ENCODE data around the gene TMEM252. TPM values are rescaled to one million over a fixed set of nuclear protein-coding genes. Genes with fewer than 3 reads are reported as not detected.

TMEM252 gene
- total RNA-seq, 2 donors from 2014 or later = not detected

- Histone ChIP-seq H3K4me3 (no peak overlapping the region), H3K27ac (peak overlapping the region in 1 of 2 donors; percentile 23), H3K36me3 (no peaks in the 10 kb centered on the region), H3K27me3 (no peaks in the 10 kb centered on the region), H3K4me1 (peaks cover 0 to 29% of the 10 kb centered on the region in 2 donors), H3K9me3 (no peaks in the 10 kb centered on the region)
- TF ChIP-seq, protein P1, sequence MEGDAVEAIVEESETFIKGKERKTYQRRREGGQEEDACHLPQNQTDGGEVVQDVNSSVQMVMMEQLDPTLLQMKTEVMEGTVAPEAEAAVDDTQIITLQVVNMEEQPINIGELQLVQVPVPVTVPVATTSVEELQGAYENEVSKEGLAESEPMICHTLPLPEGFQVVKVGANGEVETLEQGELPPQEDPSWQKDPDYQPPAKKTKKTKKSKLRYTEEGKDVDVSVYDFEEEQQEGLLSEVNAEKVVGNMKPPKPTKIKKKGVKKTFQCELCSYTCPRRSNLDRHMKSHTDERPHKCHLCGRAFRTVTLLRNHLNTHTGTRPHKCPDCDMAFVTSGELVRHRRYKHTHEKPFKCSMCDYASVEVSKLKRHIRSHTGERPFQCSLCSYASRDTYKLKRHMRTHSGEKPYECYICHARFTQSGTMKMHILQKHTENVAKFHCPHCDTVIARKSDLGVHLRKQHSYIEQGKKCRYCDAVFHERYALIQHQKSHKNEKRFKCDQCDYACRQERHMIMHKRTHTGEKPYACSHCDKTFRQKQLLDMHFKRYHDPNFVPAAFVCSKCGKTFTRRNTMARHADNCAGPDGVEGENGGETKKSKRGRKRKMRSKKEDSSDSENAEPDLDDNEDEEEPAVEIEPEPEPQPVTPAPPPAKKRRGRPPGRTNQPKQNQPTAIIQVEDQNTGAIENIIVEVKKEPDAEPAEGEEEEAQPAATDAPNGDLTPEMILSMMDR (IDR thresholded peaks at IDR 0.05) = no peak
- DNase-seq (ENCODE audit: low spot score) = no peak
These were observed 7.6 kb upstream of the TMEM252 start for GRCh38 chr9:68548241-68548640.

GRCh38 chr9:68547417-68547816 lies 6.7 kb upstream of the TMEM252 start:
- H3K36me3 ChIP-seq = no peaks in the 10 kb centered on the region
- H3K27me3 ChIP-seq = no peaks in the 10 kb centered on the region
- peak overlapping the region; percentile 52 to 55 for H3K27ac ChIP-seq
- DNase-seq (ENCODE audit: low spot score) = no peak
- TF ChIP-seq, protein P1 (IDR thresholded peaks at IDR 0.05) = no peak
- H3K9me3 ChIP-seq = no peaks in the 10 kb centered on the region
- no peak overlapping the region for H3K4me3 ChIP-seq
- peaks cover 0 to 26% of the 10 kb centered on the region in 2 donors for H3K4me1 ChIP-seq

GRCh38 chr9:68546596-68547390 lies 6.1 kb upstream of the TMEM252 start:
- no peak for DNase-seq (ENCODE audit: low spot score)
- TF ChIP-seq, protein P1 (IDR thresholded peaks at IDR 0.05) = no peak
- no peaks in the 10 kb centered on the region for H3K9me3 ChIP-seq
- H3K27ac ChIP-seq = peak overlapping the region; percentile 52 to 55
- H3K4me1 ChIP-seq = peaks cover 0 to 28% of the 10 kb centered on the region in 2 donors
- no peak overlapping the region for H3K4me3 ChIP-seq
- H3K36me3 ChIP-seq = no peaks in the 10 kb centered on the region
- no peaks in the 10 kb centered on the region for H3K27me3 ChIP-seq

GRCh38 chr9:68545033-68545705 lies 4.5 kb upstream of the TMEM252 start:
- Histone ChIP-seq H3K27ac (no peak overlapping the region), H3K9me3 (no peaks in the 10 kb centered on the region), H3K27me3 (no peaks in the 10 kb centered on the region), H3K4me3 (no peak overlapping the region), H3K36me3 (no peaks in the 10 kb centered on the region), H3K4me1 (peaks cover 0 to 36% of the 10 kb centered on the region in 2 donors)
- DNase-seq (ENCODE audit: low spot score) = no peak
- TF ChIP-seq, protein P1 (IDR thresholded peaks at IDR 0.05) = no peak

- no peaks in the 10 kb centered on the region for H3K36me3 ChIP-seq
- DNase-seq (ENCODE audit: low spot score) = no peak
- TF ChIP-seq, protein P1 (IDR thresholded peaks at IDR 0.05) = no peak
- no peaks in the 10 kb centered on the region for H3K9me3 ChIP-seq
- H3K4me1 ChIP-seq = peaks cover 0 to 51% of the 10 kb centered on the region in 2 donors
- H3K4me3 ChIP-seq = no peak overlapping the region
- peak overlapping the region; percentile 1 to 89 for H3K27ac ChIP-seq
- H3K27me3 ChIP-seq = no peaks in the 10 kb centered on the region
These were observed 885 bp upstream of the TMEM252 start for GRCh38 chr9:68541568-68541967.
